Stimulated activated naive CD8-positive, alpha-beta T cell treated with anti-CD3 and anti-CD28 coated beads, Interleukin-15, amount 100 ng/mL, for 72 hours (primary cell): ENCODE results near the gene ZNF813.
A peak's percentile ranks its signal among the peaks of the same experiment; 100 is the strongest.
"Not testable (repeated sequence)": the region's sequence is repeated elsewhere in the genome, so short reads cannot be mapped to it uniquely, and the experiment has no call there.

Source experiments
- ATAC-seq: fragments of 150-1000 bp; cut with Tn5 transposase; 2 replicates; pipeline ENCODE4 v1.10.0; 2021; ENCODE audit warnings: mild to moderate bottlenecking, moderate library complexity
- DNase-seq, 2 donors: peaks; one replicate each; pipeline ENCODE4 v3.0.0; 2021 to 2022
- H3K27ac Mint-ChIP-seq, 2 donors: one replicate each; pipeline ENCODE4 v1.8.0; 2022; ENCODE audit warnings: mild to moderate bottlenecking in 2 of 2, mixed read lengths in 2 of 2, moderate library complexity in 2 of 2
- H3K27me3 Mint-ChIP-seq: one replicate; pipeline ENCODE4 v1.8.0; 2022; ENCODE audit warnings: mixed read lengths
- H3K4me1 Mint-ChIP-seq: one replicate; pipeline ENCODE4 v1.8.0; 2022; ENCODE audit warnings: mild to moderate bottlenecking, mixed read lengths
- H3K4me3 Mint-ChIP-seq, 2 donors: one replicate each; pipeline ENCODE4 v1.8.0; 2022; ENCODE audit warnings: mild to moderate bottlenecking in 2 of 2, mixed read lengths in 2 of 2, moderate library complexity in 1 of 2
- H3K9me3 Mint-ChIP-seq, 2 donors: one replicate each; pipeline ENCODE4 v1.8.0; 2022; ENCODE audit warnings: mixed read lengths in 2 of 2

The ZNF813 gene

DNA sequence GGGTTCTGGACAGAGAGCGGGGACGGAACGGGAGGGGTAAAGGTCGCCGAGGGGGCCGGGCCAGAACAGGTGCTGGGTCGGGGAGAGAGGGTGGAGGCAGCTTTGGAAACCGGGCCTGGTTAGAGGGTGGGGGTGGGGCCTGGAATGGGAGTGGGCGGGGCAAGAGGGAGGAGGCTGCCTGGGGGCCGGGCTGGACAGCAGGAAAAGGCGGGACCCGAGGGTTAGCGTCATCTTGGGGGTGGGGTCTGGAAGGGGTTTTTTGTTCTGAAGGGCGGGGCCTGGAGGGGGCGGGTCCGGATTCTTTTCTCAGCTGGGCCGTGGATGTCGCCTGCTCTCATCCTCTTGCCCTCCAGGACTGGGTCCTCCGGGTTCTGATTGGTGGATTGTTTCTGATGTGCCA lies 4.3 kb upstream of the ZNF813 start:
- DNase-seq: peak in 1 of 2 donors; percentile 11
- Mint-ChIP-seq H3K4me3 (no peak overlapping the region), H3K27me3 (peaks cover 15% of the 10 kb centered on the region), H3K4me1 (peaks cover 9% of the 10 kb centered on the region), H3K9me3 (peaks cover 40 to 44% of the 10 kb centered on the region in 2 donors), H3K27ac (peak overlapping the region in 1 of 2 donors; percentile 15)
- no peak for ATAC-seq

DNA sequence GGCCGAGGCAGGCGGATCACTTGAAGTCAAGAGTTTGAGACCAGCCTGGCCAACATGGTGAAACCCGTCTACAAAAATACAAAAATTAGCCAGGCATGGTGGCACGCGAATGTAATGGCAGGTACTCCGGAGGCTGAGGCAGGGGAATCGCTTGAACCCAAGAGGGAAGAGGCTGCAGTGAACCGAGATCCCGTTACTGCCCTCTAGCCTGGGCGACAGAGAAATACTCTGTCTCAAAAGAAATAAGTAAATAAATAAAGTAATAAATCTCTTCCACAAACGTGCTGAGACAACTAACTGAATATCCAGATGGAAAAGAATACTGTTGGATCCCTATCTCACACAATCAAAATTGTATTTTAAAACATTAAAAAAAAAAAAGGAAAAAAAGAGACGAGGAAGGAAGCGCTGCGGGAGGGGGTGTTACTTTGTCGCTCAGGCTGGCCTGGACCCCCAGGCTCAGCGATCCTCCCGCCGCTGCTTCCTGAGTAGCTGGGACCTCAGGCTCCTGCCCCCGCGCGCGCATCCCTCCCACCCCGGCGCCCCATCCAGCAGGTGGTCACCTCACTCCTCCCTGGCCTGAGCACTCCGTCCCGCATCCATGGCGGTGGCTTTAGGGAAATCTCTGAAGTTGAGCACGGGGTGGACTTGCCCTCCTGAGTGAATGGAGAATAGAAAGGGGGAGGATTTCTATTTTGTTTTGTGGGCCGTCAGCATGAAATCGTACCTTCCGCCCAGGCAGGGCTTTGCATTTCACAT lies 628 bp upstream of the ZNF813 start:
- no peak overlapping the region for H3K27ac Mint-ChIP-seq
- DNase-seq (no peak), ATAC-seq (peak; percentile 43)

DNA sequence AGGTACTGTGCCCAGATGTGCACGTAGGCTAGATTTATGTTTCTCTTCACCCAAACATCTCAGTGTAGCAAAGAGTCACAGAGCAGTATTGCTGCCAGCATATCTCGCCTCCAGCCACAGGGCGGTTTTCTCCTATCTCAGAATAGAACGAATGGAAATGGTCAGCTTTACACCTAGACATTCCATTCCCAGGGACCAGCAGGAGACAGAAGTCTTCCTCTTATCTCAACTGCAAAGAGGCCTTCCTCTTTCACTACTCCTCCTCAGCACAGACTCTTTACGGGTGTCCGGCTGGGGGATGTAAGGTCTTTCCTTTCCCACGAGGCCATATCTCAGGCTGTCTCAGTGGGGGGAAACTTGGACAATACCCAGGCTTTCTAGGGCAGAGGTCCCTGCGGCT lies 1.1 kb downstream of the ZNF813 start:
- H3K27ac Mint-ChIP-seq, H3K27me3 Mint-ChIP-seq, DNase-seq, ATAC-seq: not testable (repeated sequence)
- Mint-ChIP-seq H3K4me1 (peaks cover 22% of the 10 kb centered on the region), H3K9me3 (peaks cover 23 to 33% of the 10 kb centered on the region in 2 donors), H3K4me3 (peak overlapping the region; percentile 89 to 95)

More for the DNA sequence above, 628 bp upstream of the ZNF813 start:
- H3K27me3 Mint-ChIP-seq: peaks cover 15% of the 10 kb centered on the region
- peaks cover 28 to 36% of the 10 kb centered on the region in 2 donors for H3K9me3 Mint-ChIP-seq
- peaks cover 28% of the 10 kb centered on the region for H3K4me1 Mint-ChIP-seq
- H3K4me3 Mint-ChIP-seq: peak overlapping the region; percentile 89 to 95

DNA sequence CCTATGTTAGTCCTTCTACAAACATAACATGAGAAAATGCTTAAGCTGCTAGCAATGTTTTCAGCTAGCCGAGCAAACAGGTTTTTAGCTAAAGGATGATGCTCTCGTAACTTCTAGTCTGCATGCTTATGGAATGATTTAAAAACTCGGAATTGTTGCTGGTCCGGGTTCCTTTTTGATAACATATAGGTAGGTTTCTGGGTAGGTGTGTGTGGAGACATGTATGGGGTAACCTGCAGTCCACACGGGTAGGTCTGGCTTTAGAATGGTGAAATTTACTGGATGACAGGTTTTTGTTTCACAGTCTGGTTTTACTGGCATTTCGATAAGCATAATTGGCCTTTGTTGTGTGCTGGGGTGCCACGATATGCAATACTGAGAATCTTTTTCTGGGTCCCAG lies 4.4 kb downstream of the ZNF813 start:
- Mint-ChIP-seq H3K4me3 (no peak overlapping the region), H3K27me3 (no peaks in the 10 kb centered on the region), H3K27ac (no peak overlapping the region), H3K9me3 (peaks cover 25 to 44% of the 10 kb centered on the region in 2 donors), H3K4me1 (peaks cover 22% of the 10 kb centered on the region)
- no peak for DNase-seq
- ATAC-seq: no peak

DNA sequence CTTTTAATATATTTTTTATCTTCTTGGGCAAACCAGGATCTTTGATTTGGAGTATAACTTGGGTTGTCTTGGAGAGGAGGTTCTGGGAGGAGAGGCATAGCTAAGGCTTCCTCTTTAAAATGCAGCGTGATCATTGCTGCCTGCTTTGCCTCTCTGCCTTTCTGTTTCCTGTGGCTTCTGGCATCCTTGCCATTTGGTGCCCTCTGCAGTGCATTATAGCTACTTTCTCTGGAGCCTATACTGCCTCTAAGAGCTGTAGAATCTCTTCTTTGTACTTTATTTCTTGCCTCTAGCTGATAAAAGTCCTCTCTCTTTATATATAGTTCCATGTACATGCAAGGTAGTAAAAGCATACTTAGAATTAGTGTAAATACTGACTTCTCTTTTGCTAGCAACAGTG lies 7.3 kb downstream of the ZNF813 start:
- H3K4me1 Mint-ChIP-seq, DNase-seq, H3K4me3 Mint-ChIP-seq, ATAC-seq, H3K27me3 Mint-ChIP-seq, H3K27ac Mint-ChIP-seq: not testable (repeated sequence)
- H3K9me3 Mint-ChIP-seq: peaks cover 30 to 46% of the 10 kb centered on the region in 2 donors

DNA sequence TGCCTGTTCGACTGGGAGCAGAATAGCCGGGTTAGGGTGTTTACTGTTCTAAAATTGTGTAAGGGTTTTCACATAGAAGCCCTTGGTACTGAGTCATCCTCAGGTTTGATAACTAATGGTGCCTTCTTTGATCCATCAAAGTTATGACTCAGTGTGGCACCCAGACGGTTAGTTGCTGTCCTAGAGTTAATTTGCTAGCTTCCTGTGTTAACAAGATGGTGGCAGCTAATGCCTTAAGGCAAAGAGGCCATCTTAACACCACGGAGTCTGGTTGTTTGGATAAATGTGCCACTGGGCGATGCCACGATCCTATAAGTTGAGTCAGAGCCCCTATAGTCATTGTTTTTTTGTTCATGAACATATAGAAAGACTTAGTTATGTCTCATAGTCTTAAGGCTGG lies 7.9 kb downstream of the ZNF813 start:
- ATAC-seq, DNase-seq, H3K4me3 Mint-ChIP-seq, H3K4me1 Mint-ChIP-seq, H3K27me3 Mint-ChIP-seq, H3K27ac Mint-ChIP-seq: not testable (repeated sequence)
- peaks cover 30 to 50% of the 10 kb centered on the region in 2 donors for H3K9me3 Mint-ChIP-seq

DNA sequence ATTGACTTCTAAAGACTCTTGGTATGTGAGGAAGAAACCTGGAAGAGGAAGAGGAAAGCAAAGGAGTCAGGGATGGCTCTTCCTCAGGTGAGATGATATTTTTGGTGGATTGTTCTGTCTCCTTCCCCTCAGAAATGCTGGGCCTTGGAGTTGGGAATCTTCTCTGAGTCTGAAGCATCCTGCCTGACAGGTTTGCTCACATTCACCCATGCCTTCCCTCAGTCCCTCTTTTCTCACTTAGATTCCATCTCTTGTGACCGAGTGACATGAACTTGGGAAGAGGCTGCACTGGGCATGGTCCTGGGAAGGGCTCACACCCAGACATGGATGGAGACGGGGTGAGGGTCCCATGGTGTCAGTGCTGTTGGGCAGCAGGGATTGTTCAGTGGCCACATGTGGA lies 16.2 kb downstream of the ZNF813 start:
- not testable (repeated sequence) for H3K4me1 Mint-ChIP-seq, H3K27ac Mint-ChIP-seq, H3K4me3 Mint-ChIP-seq, H3K27me3 Mint-ChIP-seq, ATAC-seq, DNase-seq
- peaks cover 30 to 48% of the 10 kb centered on the region in 2 donors for H3K9me3 Mint-ChIP-seq

DNA sequence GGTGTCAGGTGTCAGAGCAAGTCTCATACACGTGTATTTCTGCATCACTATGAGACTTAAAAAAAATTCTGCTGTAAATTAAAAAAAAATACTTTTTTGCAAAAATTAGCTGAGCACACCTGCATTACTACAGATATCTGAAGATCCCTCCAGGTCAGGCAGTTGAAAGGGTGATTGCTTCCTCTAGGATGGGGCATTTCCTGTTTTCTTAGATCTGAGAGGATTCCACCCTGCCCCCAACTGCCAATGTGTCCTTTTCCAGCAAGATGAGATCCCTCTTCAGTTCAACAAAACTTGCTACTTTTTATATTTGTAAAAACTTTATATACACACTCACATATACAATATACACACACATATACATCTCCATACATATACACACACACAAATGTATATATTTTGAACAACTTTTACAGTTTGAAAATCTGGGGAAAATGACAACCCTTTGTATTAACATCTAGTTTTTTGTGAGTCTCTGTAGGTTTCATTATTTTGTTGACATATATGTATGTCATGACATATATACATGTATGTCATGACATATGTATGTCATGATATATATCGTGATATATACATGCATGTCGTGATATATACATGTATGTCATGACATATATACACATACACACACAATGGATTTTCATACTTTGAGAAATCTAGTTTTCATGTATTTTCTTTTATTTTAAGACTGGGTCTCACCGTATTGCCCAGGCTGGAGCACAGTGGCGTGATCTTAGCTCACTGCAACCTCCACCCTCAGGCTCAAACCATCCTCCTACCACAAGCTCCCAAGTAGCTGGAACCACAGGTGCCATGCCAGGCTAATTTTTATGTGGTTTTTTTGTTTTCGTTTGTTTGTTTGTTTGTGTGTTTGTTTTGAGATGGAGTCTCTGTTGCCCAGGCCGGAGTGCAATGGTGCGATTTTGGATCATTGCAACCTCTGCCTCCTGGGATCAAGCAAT lies 17.8 kb downstream of the ZNF813 start:
- no peak overlapping the region for H3K4me3 Mint-ChIP-seq

DNA sequence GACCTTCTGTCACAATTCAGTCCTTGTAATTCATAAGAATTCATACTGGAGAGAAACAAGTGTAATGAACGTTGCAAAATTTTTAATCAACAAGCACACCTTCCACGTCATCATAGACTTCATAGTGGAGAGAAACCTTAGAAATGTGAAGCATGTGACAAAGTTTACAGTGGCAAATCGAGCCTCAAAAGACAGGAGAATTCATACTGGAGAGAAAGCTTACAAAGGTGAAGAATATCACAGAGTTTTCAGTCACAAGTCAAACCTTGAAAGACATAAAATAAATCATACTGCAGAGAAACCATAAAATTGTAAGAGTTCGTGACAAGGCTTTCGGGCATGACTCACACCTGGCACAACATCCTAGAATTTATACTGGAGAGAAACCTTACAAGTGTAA lies 24.6 kb downstream of the ZNF813 start:
- no peak overlapping the region for H3K4me3 Mint-ChIP-seq
- no peak for ATAC-seq
- no peaks in the 10 kb centered on the region for H3K27me3 Mint-ChIP-seq
- no peak overlapping the region for H3K27ac Mint-ChIP-seq
- peaks cover 43 to 62% of the 10 kb centered on the region in 2 donors for H3K9me3 Mint-ChIP-seq
- DNase-seq: no peak
- no peaks in the 10 kb centered on the region for H3K4me1 Mint-ChIP-seq

More for the DNA sequence above, 17.8 kb downstream of the ZNF813 start:
- ATAC-seq: no peak
- Mint-ChIP-seq H3K4me1 (no peaks in the 10 kb centered on the region), H3K9me3 (peaks cover 26 to 41% of the 10 kb centered on the region in 2 donors), H3K27ac (no peak overlapping the region), H3K27me3 (no peaks in the 10 kb centered on the region)
- no peak for DNase-seq

DNA sequence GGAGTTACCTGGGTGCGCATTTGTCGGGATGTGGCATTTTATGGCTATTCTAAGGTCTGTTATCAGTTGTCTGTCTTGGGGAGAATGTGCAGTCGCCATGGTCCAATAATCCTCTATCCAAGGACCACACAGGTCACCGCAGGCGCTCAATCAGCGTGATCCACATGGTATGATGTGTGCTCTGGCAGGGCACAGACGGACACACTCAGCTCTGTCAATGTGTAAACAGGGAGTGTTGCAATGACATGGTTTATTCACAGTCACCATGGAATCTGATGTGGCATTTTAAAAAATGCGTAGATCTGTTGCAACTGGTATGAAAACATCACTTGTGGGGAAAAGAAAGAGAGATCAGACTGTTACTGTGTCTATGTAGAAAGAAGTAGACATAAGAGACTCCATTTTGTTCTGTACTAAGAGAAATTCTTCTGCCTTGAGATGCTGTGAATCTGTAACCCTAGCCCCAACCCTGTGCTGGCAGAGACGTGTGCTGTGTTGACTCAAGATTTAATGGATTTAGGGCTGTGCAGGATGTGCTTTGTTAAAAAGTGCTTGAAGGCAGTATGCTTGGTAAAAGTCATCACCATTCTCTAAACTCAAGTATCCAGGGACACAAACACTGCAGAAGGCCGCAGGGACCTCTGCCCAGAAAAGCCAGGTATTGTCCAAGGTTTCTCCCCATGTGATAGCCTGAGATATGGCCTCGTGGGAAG lies 29.9 kb downstream of the ZNF813 start:
- H3K9me3 Mint-ChIP-seq: peaks cover 27 to 50% of the 10 kb centered on the region in 2 donors
- H3K4me1 Mint-ChIP-seq, ATAC-seq, H3K27ac Mint-ChIP-seq, DNase-seq, H3K27me3 Mint-ChIP-seq, H3K4me3 Mint-ChIP-seq: not testable (repeated sequence)

DNA sequence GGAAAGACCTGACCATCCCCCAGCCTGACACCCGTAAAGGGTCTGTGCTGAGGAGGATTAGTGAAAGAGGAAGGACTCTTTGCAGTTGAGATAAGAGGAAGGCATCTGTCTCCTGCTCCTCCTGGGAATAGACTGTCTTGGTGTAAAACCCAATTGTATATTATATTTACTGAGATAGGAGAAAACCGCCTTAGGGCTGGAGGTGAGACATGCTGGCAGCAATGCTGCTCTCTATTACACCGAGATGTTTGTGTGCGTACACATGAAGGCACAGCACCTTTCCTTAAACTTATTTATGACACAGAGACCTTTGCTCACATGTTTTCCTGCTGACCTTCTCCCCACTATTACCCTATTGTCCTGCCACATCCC lies 30.5 kb downstream of the ZNF813 start:
- H3K4me1 Mint-ChIP-seq, H3K4me3 Mint-ChIP-seq, DNase-seq, H3K27ac Mint-ChIP-seq, ATAC-seq, H3K27me3 Mint-ChIP-seq: not testable (repeated sequence)
- H3K9me3 Mint-ChIP-seq: peaks cover 23 to 46% of the 10 kb centered on the region in 2 donors

DNA sequence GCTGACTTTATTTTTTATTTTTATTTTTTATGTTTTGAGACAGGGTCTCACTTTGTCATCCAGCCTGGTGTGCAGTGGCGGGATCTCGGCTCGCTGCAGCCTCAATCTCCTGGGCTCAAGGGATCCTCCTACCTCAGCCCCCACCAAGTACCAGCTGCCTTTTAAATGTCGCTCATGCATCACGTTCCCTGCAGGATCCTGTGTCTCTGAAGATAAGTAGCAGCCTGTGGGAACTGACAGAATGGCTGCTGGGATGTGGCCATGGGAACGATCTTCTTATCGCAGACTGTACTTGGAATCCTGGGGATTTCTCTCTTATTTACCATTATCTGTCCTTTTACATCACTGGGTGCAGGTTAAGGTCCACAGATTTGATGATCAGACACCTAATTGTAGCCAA lies 35.6 kb downstream of the ZNF813 start:
- not testable (repeated sequence) for H3K27ac Mint-ChIP-seq

DNA sequence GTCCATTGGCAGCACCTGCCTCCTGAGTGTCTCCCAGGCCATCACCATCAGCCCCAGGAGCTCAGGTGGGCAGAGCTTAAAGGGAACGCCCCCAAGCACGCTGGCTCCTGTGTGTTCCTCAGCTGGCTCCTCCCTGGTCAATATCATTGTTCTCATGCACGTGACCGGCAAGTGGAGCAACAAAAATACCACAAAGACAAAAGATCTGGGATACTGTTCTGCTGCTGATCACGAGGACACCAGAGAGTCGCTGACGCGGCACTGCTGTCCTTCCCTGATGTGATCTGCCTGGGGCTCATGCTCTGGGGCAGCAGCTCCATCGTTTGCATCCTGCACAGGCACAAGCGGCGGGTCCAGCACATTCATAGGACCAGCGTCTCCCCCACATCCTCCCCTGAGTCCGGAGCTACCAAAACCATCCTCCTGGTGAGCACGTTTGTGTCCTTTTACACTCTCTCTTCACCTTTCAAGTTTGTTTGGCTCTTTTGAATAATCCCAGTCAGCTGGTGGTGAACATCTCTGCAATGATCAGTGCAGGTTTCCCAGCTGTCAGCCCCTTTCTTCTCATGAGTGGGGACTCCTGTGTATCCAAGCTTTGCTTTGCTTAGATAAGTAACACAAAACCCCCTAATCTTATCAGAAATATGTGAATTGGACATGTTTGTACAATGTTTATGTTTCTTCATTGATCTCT lies 36.3 kb downstream of the ZNF813 start:
- not testable (repeated sequence) for H3K27me3 Mint-ChIP-seq, ATAC-seq, H3K4me3 Mint-ChIP-seq, H3K27ac Mint-ChIP-seq, DNase-seq, H3K4me1 Mint-ChIP-seq
- peaks cover 9 to 18% of the 10 kb centered on the region in 2 donors for H3K9me3 Mint-ChIP-seq

More for the DNA sequence above, 35.6 kb downstream of the ZNF813 start:
- ATAC-seq, H3K4me1 Mint-ChIP-seq, H3K27me3 Mint-ChIP-seq, DNase-seq, H3K4me3 Mint-ChIP-seq: not testable (repeated sequence)
- H3K9me3 Mint-ChIP-seq: peaks cover 14 to 23% of the 10 kb centered on the region in 2 donors

DNA sequence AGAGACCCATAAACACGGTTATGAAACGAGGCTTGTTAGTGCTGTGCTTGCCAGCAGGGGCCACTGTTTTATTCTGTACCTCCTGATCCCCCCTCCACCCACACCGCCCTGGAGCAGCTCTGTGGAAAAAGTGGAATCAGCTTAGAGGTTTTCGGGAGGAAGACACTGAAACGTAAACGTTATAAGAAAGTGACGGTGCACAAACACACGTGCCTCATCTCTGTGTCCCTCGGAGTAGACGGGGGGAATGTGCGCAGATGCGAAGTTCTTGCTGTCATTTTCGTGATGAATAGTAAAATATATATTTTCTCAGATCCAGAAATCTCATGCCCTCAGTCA lies 36.8 kb downstream of the ZNF813 start:
- not testable (repeated sequence) for DNase-seq, H3K27me3 Mint-ChIP-seq, H3K4me3 Mint-ChIP-seq, H3K4me1 Mint-ChIP-seq, ATAC-seq, H3K27ac Mint-ChIP-seq
- peaks cover 6 to 18% of the 10 kb centered on the region in 2 donors for H3K9me3 Mint-ChIP-seq

DNA sequence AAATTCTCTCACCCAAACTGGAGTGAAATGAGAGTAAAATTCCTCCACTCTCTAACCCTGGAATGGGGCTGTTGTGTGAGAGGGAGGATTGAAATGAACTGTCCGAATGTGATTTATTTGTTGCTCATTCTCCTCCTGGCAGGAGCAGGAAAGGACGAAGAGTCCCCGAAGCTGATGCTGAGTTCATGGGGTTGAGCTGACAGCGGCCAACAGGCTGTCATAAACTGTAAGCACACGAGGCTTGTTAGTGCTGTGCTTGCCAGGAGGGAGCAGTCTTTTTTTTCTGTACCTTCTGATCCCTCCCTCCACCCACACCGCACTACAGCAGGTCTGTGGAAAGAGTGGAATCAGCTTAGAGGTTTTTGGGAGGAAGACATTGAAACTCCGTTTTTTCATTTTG lies 37.4 kb downstream of the ZNF813 start:
- H3K27me3 Mint-ChIP-seq: peaks cover 8% of the 10 kb centered on the region
- H3K9me3 Mint-ChIP-seq: peaks cover 5 to 18% of the 10 kb centered on the region in 2 donors

More for the DNA sequence above, 37.4 kb downstream of the ZNF813 start:
- H3K4me1 Mint-ChIP-seq: no peaks in the 10 kb centered on the region
- ATAC-seq: no peak
- no peak for DNase-seq
- no peak overlapping the region for H3K4me3 Mint-ChIP-seq
- no peak overlapping the region for H3K27ac Mint-ChIP-seq
